GM12878 (cell line): ENCODE results near the gene MEF2D. TPM values are rescaled to one million over a fixed set of nuclear protein-coding genes. Genes with fewer than 3 reads are reported as not detected.

Experiments used
- ATAC-seq: fragments of 200-7000 bp; cut with Tn5 transposase; 3 replicates; pipeline ENCODE4 v1.9.1; 2020; ENCODE audit warnings: mild to moderate bottlenecking, moderate library complexity
- BruUV-seq: library from RNA; stranded (reverse); fragments of 400-500 nt; replicated peaks from 2 replicates; lab custom pipeline; 2021; lab: Mats Ljungman, UMichigan
- CTCF ChIA-PET: fragments of 300-600 bp; sonication (Branson Sonifier 250); formaldehyde crosslinking; extraction: SDS; loops from one replicate; lab custom pipeline; 2021; ENCODE audit warnings: inconsistent platforms; lab: Yijun Ruan, JAX
- POLR2A ChIA-PET: fragments of 350-600 bp; formaldehyde crosslinking; extraction: SDS; loops from one replicate; lab custom pipeline; 2021; ENCODE audit warnings: inconsistent platforms; lab: Charles Lee
- RAD21 ChIA-PET: fragments of 300-600 bp; sonication (Branson Sonifier 250); formaldehyde crosslinking; loops from one replicate; lab custom pipeline; 2023; ENCODE audit warnings: antibody characterized with exemption; ENCODE audit not compliant: unreplicated experiment; lab: Charles Lee
- SMC1A ChIA-PET: fragments of 300-600 bp; sonication (Branson Sonifier 250); formaldehyde crosslinking; loops from one replicate; lab custom pipeline; 2023; ENCODE audit not compliant: unreplicated experiment, uncharacterized antibody; lab: Charles Lee
- DNase-seq: peaks from one replicate; pipeline ENCODE4 v3.0.0-alpha.2; 2011; ENCODE audit warnings: low read depth, low spot score
- FAIRE-seq: peaks from 3 replicates; lab custom pipeline; 2011; peaks lifted over from hg19 to GRCh38; lab: Jason Lieb, UNC
- H2AFZ ChIP-seq: 2 replicates; pipeline ENCODE4 v1.6.0; 2011; ENCODE audit warnings: low read depth, low read length, control low read depth; ENCODE audit not compliant: control insufficient read depth
- H3K27ac ChIP-seq: 2 replicates; pipeline ENCODE4 v1.5.1; 2011; ENCODE audit warnings: control low read depth; ENCODE audit not compliant: control insufficient read depth, insufficient read depth
- H3K27me3 ChIP-seq, 2 experiments: replicated peaks in 1 of 2; 2 replicates each; pipeline versions ENCODE4 v1.6.0 to v1.6.1; 2011; ENCODE audit warnings: low read length in 1 of 2; ENCODE audit not compliant: control insufficient read depth in 2 of 2, insufficient read depth in 2 of 2
- H3K36me3 ChIP-seq, 2 experiments: 2 replicates each; pipeline ENCODE4 v1.5.1; 2011; ENCODE audit warnings: low read length in 1 of 2; ENCODE audit not compliant: control insufficient read depth in 2 of 2, insufficient read depth in 2 of 2
- H3K4me1 ChIP-seq: 2 replicates; pipeline ENCODE4 v1.6.1; 2011; ENCODE audit warnings: mild to moderate bottlenecking, low read length, moderate library complexity, mixed read lengths; ENCODE audit not compliant: control insufficient read depth, insufficient read depth
- H3K4me2 ChIP-seq: 2 replicates; pipeline ENCODE4 v1.6.0; 2011; ENCODE audit warnings: control low read depth; ENCODE audit not compliant: control insufficient read depth, insufficient read depth
- H3K4me3 ChIP-seq: fragments of 200-600 bp; sonication (generic); 2 replicates; pipeline ENCODE4 v1.5.1; 2016
- H3K79me2 ChIP-seq: 2 replicates; pipeline ENCODE4 v1.6.0; 2011; ENCODE audit warnings: low read length; ENCODE audit not compliant: control insufficient read depth, insufficient read depth
- H3K9ac ChIP-seq: 2 replicates; pipeline ENCODE4 v1.8.0; 2011; ENCODE audit warnings: low read length, control low read depth, mixed read lengths; ENCODE audit not compliant: control insufficient read depth, insufficient read depth
- H3K9me3 ChIP-seq: replicated peaks from 3 replicates; pipeline ENCODE4 v1.5.1; 2011; ENCODE audit warnings: mild to moderate bottlenecking, low read length; ENCODE audit not compliant: control insufficient read depth, insufficient read depth
- H4K20me1 ChIP-seq: 2 replicates; pipeline ENCODE4 v1.6.0; 2011; ENCODE audit not compliant: control insufficient read depth, insufficient read depth
- BCL11A ChIP-seq: IDR thresholded peaks from 2 replicates; pipeline ENCODE4 v1.6.1; 2011; ENCODE audit warnings: low read depth, low read length
- CHD1 ChIP-seq: IDR thresholded peaks from 2 replicates; pipeline ENCODE4 v1.6.1; 2012; ENCODE audit warnings: low read depth, low read length, improper control_type of control experiment
- CTCF ChIP-seq, 3 experiments: IDR thresholded peaks in 2 of 3; conservative IDR thresholded peaks in 1 of 3; 2 replicates each; pipeline ENCODE4 v1.5.1; 2011; ENCODE audit warnings: low read depth in 3 of 3, low read length in 3 of 3, mild to moderate bottlenecking in 3 of 3, control low read depth in 2 of 3, moderate library complexity in 2 of 3, inconsistent platforms in 1 of 3, mixed read lengths in 1 of 3; ENCODE audit not compliant: control insufficient read depth in 2 of 3, insufficient read depth in 1 of 3; ENCODE audit errors: extremely low read depth in 1 of 3
- E2F4 ChIP-seq: IDR thresholded peaks from 2 replicates; pipeline ENCODE4 v1.6.1; 2012; ENCODE audit warnings: low read depth, low read length, improper control_type of control experiment
- E4F1 ChIP-seq: fragments of 450-650 bp; IDR thresholded peaks from 2 replicates; pipeline ENCODE4 v1.6.1; 2018; ENCODE audit warnings: borderline replicate concordance, mild to moderate bottlenecking; ENCODE audit not compliant: partially characterized antibody
- ESRRA ChIP-seq: IDR thresholded peaks from 2 replicates; pipeline ENCODE4 v1.6.1; 2012; ENCODE audit warnings: mild to moderate bottlenecking, low read length, improper control_type of control experiment
- NFYA ChIP-seq: IDR thresholded peaks from 2 replicates; pipeline ENCODE4 v1.6.1; 2011; ENCODE audit warnings: low read depth, mild to moderate bottlenecking, low read length, improper control_type of control experiment, borderline replicate concordance
- PML ChIP-seq: IDR thresholded peaks from 2 replicates; pipeline ENCODE4 v1.6.1; 2012; ENCODE audit warnings: low read length, inconsistent platforms
- PRDM15 ChIP-seq: fragments of 450-650 bp; formaldehyde crosslinking; IDR thresholded peaks from 2 replicates; pipeline ENCODE4 v1.4.0; 2020; ENCODE audit warnings: mild to moderate bottlenecking, moderate library complexity
- RELA ChIP-seq: fragments of 450-650 bp; IDR thresholded peaks from 2 replicates; pipeline ENCODE4 v1.8.0; 2014; ENCODE audit warnings: borderline replicate concordance; ENCODE audit not compliant: partially characterized antibody
- SMAD5 ChIP-seq: IDR thresholded peaks from 2 replicates; pipeline ENCODE4 v1.6.1; 2016; ENCODE audit warnings: antibody characterized with exemption, low read depth
- ZSCAN29 ChIP-seq: fragments of 450-650 bp; IDR thresholded peaks from 2 replicates; pipeline ENCODE4 v1.6.1; 2017; ENCODE audit warnings: mild to moderate bottlenecking, moderate library complexity
- ZZZ3 ChIP-seq: IDR thresholded peaks from 2 replicates; pipeline ENCODE4 v1.6.1; 2011; ENCODE audit warnings: low read depth; ENCODE audit not compliant: control insufficient read depth, insufficient read length
- WGBS: methylation state at CpG from one replicate; pipeline ENCODE4 v1.1.6; 2016; ENCODE audit warnings: low lambda C conversion rate; ENCODE audit not compliant: insufficient replicate concordance, insufficient coverage; ENCODE audit errors: missing lambda C conversion rate; 5-methylcytosine and 5-hydroxymethylcytosine counted together
- in situ Hi-C: fragments of 300-500 bp; cut with MboI; formaldehyde crosslinking; loops from 9 replicates; pipeline ENCODE4 v1.14.3; 2018; ENCODE audit warnings: mixed read lengths
- intact Hi-C: fragments of 100-400 bp; cut with micrococcal nuclease; formaldehyde crosslinking; loops from one replicate; pipeline ENCODE4 v1.14.2; 2022; ENCODE audit not compliant: unreplicated experiment
- polyA plus RNA-seq, 11 experiments: library from polyadenylated mRNA; depleted of rRNA in 4 of 11; unstranded in 6 of 11; stranded (reverse) in 5 of 11; fragments of >200 nt; fragmentation: Nextera tagmentation in 4 of 11; fragmentation: Illumina TruSeq in 1 of 11; extraction: Ambion mirVana in 4 of 11; extraction: Trizol in 1 of 11; gene quantifications; 1 replicate in 1 of 11; 2 replicates in 10 of 11; pipeline versions ENCODE4 v1.2.1 to v1.2.3, GENCODE V29; 2011 to 2016; ENCODE audit warnings: inconsistent platforms in 2 of 11, missing spikeins in 2 of 11, low read depth in 1 of 11
- total RNA-seq, 4 experiments: library from RNA; depleted of rRNA in 3 of 4; stranded (reverse); fragments of >200 nt in 3 of 4; fragmentation: Illumina TruSeq in 1 of 4; extraction: Trizol in 1 of 4; gene quantifications; 2 replicates each; pipeline versions ENCODE4 v1.2.1 to v1.2.3, GENCODE V29; 2013 to 2021
- TF ChIP-seq, protein P1 (sequence below): IDR thresholded peaks from 2 replicates; pipeline ENCODE4 v1.6.1; 2012; ENCODE audit warnings: low read depth, low read length, improper control_type of control experiment

Gene MEF2D
- total and polyA plus RNA-seq, 10 of the 15 experiments (the other 5 are each of a cell fraction or from before 2014, with no cell fraction given), result 0.61 to 53.0 (median 15.2) TPM

- peaks cover 5 to 6% of the 10 kb centered on the region in 2 experiments for H3K27me3 ChIP-seq
- no peaks in the 10 kb centered on the region for H4K20me1 ChIP-seq
- no peak for FAIRE-seq
- no TSS peak for BruUV-seq
- ChIA-PET CTCF (interaction anchor here (1.0 to 1.9 kb wide), 2 partner anchors 29 to 32 kb away, joined by 5 to 10 read pairs; no protein-coding TSS in a partner anchor), RAD21 (interaction anchor here (3.7 kb wide), 1 partner anchor 31 kb away, joined by 21 read pairs; no protein-coding TSS in a partner anchor), POLR2A (interaction anchor here (0.5 to 1.0 kb wide), 2 partner anchors 10 to 545 kb away, joined by 3 to 4 read pairs; no protein-coding TSS in a partner anchor), SMC1A (interaction anchor here (1.2 to 3.1 kb wide), 2 partner anchors 9 to 32 kb away, joined by 3 to 23 read pairs; no protein-coding TSS in a partner anchor)
- no peak overlapping the region for H3K4me3 ChIP-seq
- H3K9me3 ChIP-seq, result no peaks in the 10 kb centered on the region
- no peaks in the 10 kb centered on the region for H3K36me3 ChIP-seq
- ATAC-seq, result no peak
- WGBS, result 71% methylated on average over 6 of the region's 6 CpGs
- H3K27ac ChIP-seq, result no peak overlapping the region
- no peak overlapping the region for H3K4me2 ChIP-seq
- no peaks in the 10 kb centered on the region for H3K79me2 ChIP-seq
- peaks cover 8% of the 10 kb centered on the region for H3K4me1 ChIP-seq
- no peak for DNase-seq
- intact Hi-C loops (no loop called here), in situ Hi-C loops (no loop called here)
- no peak overlapping the region for H2AFZ ChIP-seq
- H3K9ac ChIP-seq, result no peak overlapping the region
- no peak for TF ChIP-seq CTCF (IDR thresholded peaks at IDR 0.05 in 2 of 3, conservative IDR thresholded peaks at IDR 0.05 in 1 of 3; ENCODE audit: control insufficient read depth in 2 of 3, extremely low read depth in 1 of 3, insufficient read depth in 1 of 3, low read depth in 3 of 3, low read length in 3 of 3)
- TF ChIP-seq ZZZ3, result no peak
- no peak for TF ChIP-seq SMAD5
- TF ChIP-seq, protein P1, sequence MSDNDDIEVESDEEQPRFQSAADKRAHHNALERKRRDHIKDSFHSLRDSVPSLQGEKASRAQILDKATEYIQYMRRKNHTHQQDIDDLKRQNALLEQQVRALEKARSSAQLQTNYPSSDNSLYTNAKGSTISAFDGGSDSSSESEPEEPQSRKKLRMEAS, result no peak
- TF ChIP-seq PRDM15 (CRISPR knock-in tag), result no peak
- no peak for TF ChIP-seq E2F4
- TF ChIP-seq CHD1, result no peak
- no peak for TF ChIP-seq PML
- no peak for TF ChIP-seq ESRRA
- no peak for TF ChIP-seq ZSCAN29
- no peak for TF ChIP-seq NFYA
- no peak for TF ChIP-seq E4F1
- TF ChIP-seq BCL11A, result no peak
- TF ChIP-seq RELA, result no peak
Measured at GRCh38 chr1:156417401-156418020, 83.1 kb downstream of the MEF2D start.
